RWPE1 (cell line): ENCODE results near the gene UBXN6.

ENCODE experiments used
- CTCF ChIA-PET: fragments of 350-600 bp; sonication (Branson Sonifier 250); formaldehyde crosslinking; extraction: SDS; loops from one replicate; lab custom pipeline; 2021; lab: Yijun Ruan, JAX
- POLR2A ChIA-PET: fragments of 400-600 bp; formaldehyde crosslinking; extraction: SDS; loops from one replicate; lab custom pipeline; 2020; ENCODE audit warnings: antibody characterized with exemption; ENCODE audit not compliant: low non-redundant PET; lab: Yijun Ruan, JAX
- DNase-seq: peaks from one replicate; pipeline ENCODE4 v3.0.0; 2012; ENCODE audit warnings: low spot score
- H3K27ac ChIP-seq: fragments of 450-650 bp; 2 replicates; pipeline ENCODE4 v1.5.1; 2017
- TF ChIP-seq, protein P1 (sequence below): fragments of 450-650 bp; conservative IDR thresholded peaks from 2 replicates; pipeline ENCODE4 v1.5.1; 2017; ENCODE audit warnings: low read depth, mild to moderate bottlenecking

UBXN6 gene

DNA sequence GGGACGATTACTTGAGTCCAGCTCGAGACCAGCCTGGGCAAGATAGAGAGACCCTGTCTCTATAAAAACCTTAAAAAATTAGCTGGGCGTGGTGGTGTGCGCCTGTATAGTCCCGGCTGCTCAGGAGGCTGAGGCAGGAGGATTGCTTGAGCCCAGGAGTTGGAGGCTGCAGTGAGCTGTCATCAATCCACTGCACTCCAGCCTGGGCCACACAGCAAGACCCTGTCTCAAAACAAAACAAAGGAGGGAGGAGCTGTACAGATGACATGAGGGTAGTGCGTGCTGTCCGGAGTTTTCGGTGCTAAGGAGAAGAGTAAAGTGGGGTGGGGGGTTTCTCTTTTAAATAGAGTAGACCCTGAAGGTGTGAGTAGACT, 37.1 kb upstream of the UBXN6 start:
- ChIA-PET POLR2A (no interaction called here), CTCF (no interaction called here)
- H3K27ac ChIP-seq: 0 out of 2 replicates have a peak overlapping the region, but pooled peaks have one; percentile 9
- no peak for DNase-seq
- TF ChIP-seq, protein P1, sequence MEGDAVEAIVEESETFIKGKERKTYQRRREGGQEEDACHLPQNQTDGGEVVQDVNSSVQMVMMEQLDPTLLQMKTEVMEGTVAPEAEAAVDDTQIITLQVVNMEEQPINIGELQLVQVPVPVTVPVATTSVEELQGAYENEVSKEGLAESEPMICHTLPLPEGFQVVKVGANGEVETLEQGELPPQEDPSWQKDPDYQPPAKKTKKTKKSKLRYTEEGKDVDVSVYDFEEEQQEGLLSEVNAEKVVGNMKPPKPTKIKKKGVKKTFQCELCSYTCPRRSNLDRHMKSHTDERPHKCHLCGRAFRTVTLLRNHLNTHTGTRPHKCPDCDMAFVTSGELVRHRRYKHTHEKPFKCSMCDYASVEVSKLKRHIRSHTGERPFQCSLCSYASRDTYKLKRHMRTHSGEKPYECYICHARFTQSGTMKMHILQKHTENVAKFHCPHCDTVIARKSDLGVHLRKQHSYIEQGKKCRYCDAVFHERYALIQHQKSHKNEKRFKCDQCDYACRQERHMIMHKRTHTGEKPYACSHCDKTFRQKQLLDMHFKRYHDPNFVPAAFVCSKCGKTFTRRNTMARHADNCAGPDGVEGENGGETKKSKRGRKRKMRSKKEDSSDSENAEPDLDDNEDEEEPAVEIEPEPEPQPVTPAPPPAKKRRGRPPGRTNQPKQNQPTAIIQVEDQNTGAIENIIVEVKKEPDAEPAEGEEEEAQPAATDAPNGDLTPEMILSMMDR: no peak

DNA sequence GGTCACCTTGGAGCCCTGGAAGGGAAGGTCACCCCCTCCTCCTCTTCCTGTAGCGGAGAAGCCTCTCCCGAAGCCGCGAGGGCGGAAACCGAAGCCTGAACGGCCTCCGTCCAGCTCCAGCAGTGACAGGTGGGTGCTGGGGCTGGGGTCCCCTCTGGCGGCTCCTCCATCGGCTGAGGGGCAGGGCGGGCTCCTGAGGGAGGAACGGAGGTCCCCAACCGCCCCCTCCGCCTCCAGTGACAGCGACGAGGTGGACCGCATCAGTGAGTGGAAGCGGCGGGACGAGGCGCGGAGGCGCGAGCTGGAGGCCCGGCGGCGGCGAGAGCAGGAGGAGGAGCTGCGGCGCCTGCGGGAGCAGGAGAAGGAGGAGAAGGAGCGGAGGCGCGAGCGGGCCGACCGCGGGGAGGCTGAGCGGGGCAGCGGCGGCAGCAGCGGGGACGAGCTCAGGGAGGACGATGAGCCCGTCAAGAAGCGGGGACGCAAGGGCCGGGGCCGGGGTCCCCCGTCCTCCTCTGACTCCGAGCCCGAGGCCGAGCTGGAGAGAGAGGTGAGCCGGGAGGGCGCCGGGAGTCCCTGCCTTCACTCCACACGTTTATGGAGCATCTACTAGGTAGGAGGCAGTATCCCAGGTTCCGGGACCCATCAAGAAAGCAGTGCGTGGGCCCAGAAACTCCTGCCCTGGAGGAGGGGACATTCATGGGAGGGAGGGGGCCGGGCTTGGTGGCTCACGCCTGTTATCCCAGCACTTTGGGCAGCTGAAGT, 36.5 kb upstream of the UBXN6 start:
- no peak for DNase-seq
- POLR2A ChIA-PET: no interaction called here
- H3K27ac ChIP-seq: 0 out of 2 replicates have a peak overlapping the region, but pooled peaks have one; percentile 9
- TF ChIP-seq, protein P1: no peak
- CTCF ChIA-PET: no interaction called here

DNA sequence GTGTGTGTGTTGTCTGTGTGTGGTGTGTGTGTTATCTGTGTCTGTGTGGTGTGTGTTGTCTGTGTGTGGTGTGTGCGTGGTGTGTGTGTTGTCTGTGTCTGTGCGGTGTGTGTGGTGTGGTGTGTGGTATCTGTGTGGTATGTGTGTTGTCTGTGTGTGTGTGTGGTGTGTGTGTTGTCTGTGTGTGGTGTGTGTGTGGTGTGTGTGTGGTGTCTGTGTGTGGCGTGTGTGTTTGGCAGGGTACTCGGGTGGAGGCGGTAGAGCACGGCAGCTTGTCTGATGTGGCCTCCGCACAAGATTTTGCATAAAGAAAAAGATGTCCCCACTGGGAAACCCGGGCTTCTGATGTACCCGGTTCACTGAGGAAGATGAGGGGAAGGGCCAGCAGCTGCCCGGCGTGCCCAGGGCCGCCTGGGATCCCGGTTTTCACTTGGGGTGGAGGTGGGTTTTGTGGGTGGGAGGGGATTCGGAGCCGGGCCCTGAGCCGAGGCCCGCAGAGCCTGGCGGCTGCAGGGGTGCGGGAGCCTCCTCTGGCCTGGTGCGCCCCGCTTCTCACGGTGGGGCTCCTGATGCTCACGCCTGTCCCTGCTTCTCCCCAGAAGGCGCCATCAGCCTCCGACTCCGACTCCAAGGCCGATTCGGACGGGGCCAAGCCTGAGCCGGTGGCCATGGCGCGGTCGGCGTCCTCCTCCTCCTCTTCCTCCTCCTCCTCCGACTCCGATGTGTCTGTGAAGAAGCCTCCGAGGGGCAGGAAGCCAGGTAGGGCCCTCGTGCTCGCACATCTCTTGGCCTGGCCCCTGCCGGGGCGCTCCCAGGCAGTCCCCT, 35.7 kb upstream of the UBXN6 start:
- no peak for DNase-seq
- no peak overlapping the region; the same call in 1 of the 2 replicates for H3K27ac ChIP-seq
- ChIA-PET POLR2A (no interaction called here), CTCF (interaction anchor here (0.7 kb wide), 1 partner anchor 128 kb away, joined by 3 read pairs; no protein-coding TSS in a partner anchor)
- TF ChIP-seq, protein P1: no peak

DNA sequence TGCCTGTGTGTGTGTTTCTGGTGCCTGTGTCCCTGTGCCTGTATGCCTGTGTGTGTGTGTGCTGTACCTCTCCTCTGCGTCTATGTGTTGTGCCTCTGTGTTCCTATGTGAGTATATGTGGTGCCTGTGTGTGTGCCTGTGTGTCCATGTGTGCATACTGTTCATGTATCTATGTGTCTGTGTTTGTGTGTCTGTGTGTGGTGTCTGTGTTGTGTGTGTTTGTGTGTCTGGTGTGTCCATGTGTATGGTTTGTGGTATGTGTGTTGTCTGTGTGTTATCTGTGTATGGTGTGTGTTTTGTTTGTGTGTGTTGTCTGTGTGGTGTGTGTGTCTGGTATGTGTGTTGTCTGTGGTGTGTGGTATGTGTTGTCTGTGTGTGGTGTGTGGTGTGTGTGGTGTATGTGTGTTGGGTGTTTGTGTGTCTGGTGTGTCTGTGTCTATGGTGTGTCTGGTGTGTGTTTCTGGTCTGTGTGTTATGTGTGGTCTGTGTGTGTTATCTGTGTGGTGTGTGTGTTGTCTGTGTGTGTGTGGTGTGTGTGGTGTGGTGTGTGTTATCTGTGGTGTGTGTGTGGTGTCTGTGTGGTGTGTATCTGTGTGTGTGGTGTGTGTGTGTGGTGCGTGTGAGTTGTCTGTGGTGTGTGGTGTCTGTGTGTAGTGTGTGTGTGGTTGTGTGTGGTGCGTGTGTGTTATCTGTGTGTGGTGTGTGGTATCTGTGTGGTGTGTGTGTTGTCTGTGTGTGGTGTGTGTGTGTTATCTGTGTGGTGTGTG, 34.9 kb upstream of the UBXN6 start:
- CTCF ChIA-PET: interaction anchor here (0.7 kb wide), 1 partner anchor 127 kb away, joined by 3 read pairs; no protein-coding TSS in a partner anchor

DNA sequence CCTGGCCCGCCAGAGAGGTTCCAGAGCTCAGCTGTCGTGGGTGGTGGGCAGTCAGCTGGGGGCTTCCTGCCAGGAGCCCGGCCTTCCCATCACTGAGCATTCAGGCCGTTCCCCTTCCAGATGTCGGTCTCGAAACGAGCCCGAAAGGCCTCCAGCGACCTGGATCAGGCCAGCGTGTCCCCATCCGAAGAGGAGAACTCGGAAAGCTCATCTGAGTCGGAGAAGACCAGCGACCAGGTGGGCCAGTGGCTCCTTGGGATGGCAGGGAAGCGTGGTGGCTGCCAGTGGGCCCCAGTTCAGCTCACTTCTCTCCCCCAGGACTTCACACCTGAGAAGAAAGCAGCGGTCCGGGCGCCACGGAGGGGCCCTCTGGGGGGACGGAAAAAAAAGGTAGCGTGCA, 33.9 kb upstream of the UBXN6 start:
- no peak for DNase-seq

More for the DNA sequence above, 34.9 kb upstream of the UBXN6 start:
- POLR2A ChIA-PET: no interaction called here
- H3K27ac ChIP-seq: peak overlapping the region; percentile 36
- TF ChIP-seq, protein P1: no peak
- no peak for DNase-seq

More for the DNA sequence above, 33.9 kb upstream of the UBXN6 start:
- CTCF ChIA-PET: no interaction called here
- TF ChIP-seq, protein P1: no peak
- H3K27ac ChIP-seq: peak overlapping the region; percentile 36; the same call in 1 of the 2 replicates
- POLR2A ChIA-PET: no interaction called here
